ENCODE results near the gene OR52D1.

Gene OR52D1

DNA sequence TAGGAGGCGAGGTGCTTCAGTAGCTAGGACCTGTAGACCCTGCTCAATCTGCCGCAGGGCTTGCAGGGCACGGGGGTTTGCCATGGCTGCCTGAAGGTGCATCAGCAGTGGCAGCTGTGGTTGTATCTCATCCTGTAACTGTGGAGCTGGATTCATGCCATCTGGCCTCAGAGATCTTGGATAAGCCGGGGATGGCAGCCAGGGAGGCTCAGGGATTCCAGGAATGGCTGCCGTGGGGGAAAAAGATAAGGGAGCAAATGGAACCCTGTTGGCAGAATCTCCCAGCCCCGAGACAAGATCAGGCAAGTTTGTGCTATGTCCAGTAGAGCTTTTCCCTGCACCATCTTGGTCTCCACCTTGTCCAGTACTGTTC, 19.4 kb downstream of the OR52D1 start:
- Histone ChIP-seq H3K27me3 (ENCODE audit: insufficient read depth, low read length, poor library complexity, severe bottlenecking) (no peaks in the 10 kb centered on the region), H3K9me2 (replicated peaks; ENCODE audit: low read depth, low read length) (no peaks in the 10 kb centered on the region), H3K4me3 (ENCODE audit: low read length, poor library complexity, severe bottlenecking) (no peak overlapping the region), H3K9me3 (ENCODE audit: insufficient read depth, low read depth, low read length) (no peaks in the 10 kb centered on the region), H2AFZ (ENCODE audit: low read length) (no peak overlapping the region), H3K4me1 (ENCODE audit: insufficient read depth, low read length, poor library complexity, severe bottlenecking) (no peaks in the 10 kb centered on the region), H4K20me1 (ENCODE audit: insufficient read depth, low read length, poor library complexity, severe bottlenecking) (no peaks in the 10 kb centered on the region), H3K4me2 (ENCODE audit: low read depth, low read length, poor library complexity, severe bottlenecking) (no peak overlapping the region), H3F3A (ENCODE audit: low read depth) (no peaks in the 10 kb centered on the region), H3K79me2 (ENCODE audit: insufficient read depth, low read length) (no peaks in the 10 kb centered on the region), H3K9ac (ENCODE audit: low read depth, low read length, poor library complexity, severe bottlenecking) (no peak overlapping the region), H3K36me3 (ENCODE audit: insufficient read depth, low read length) (no peaks in the 10 kb centered on the region)
- TF ChIP-seq EZH2phosphoT487 (IDR thresholded peaks at IDR 0.05; ENCODE audit: borderline replicate concordance) (no peak), CTCF (conservative IDR thresholded peaks at IDR 0.05; ENCODE audit: low read length) (no peak)

GRCh38 chr11:5508605-5509004, 20.1 kb downstream of the OR52D1 start:
- TF ChIP-seq CTCF (conservative IDR thresholded peaks at IDR 0.05; ENCODE audit: low read length) (no peak), EZH2phosphoT487 (IDR thresholded peaks at IDR 0.05; ENCODE audit: borderline replicate concordance) (no peak)
- Histone ChIP-seq H3K4me3 (ENCODE audit: low read length, poor library complexity, severe bottlenecking) (no peak overlapping the region), H3K4me2 (ENCODE audit: low read depth, low read length, poor library complexity, severe bottlenecking) (no peak overlapping the region), H3K79me2 (ENCODE audit: insufficient read depth, low read length) (no peaks in the 10 kb centered on the region), H3K4me1 (ENCODE audit: insufficient read depth, low read length, poor library complexity, severe bottlenecking) (no peaks in the 10 kb centered on the region), H2AFZ (ENCODE audit: low read length) (no peak overlapping the region), H3K9me2 (replicated peaks; ENCODE audit: low read depth, low read length) (no peaks in the 10 kb centered on the region), H3K9me3 (ENCODE audit: insufficient read depth, low read depth, low read length) (no peaks in the 10 kb centered on the region), H4K20me1 (ENCODE audit: insufficient read depth, low read length, poor library complexity, severe bottlenecking) (no peaks in the 10 kb centered on the region), H3K36me3 (ENCODE audit: insufficient read depth, low read length) (no peaks in the 10 kb centered on the region), H3K9ac (ENCODE audit: low read depth, low read length, poor library complexity, severe bottlenecking) (no peak overlapping the region), H3K27me3 (ENCODE audit: insufficient read depth, low read length, poor library complexity, severe bottlenecking) (no peaks in the 10 kb centered on the region), H3F3A (ENCODE audit: low read depth) (no peaks in the 10 kb centered on the region)

DNA sequence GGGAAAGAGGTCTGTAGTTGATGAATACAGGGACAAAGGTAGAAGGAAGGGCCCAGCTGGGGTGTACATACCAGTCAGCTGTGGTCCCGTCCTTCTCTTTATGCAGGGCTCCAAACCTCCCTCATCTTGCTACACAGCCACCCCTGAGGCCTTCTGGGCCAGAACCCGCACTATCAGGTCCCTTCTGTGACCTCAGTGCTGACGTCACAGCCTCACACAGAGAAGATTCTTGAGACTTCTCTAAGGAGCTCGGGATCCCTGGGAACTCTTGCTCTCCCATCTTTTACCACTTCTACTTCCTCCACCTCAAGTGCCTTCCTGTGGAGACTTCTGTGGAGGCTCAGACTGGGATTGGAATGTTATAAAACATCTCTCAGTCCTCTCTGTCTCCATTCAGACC, 21.3 kb downstream of the OR52D1 start, which contains the start of gene UBQLN3:
UBQLN3 (minus strand) TSS at position 155 of the 400 bp plus-strand sequence. CDS start 399 bp downstream, outside the sequence.
- TF ChIP-seq CTCF (conservative IDR thresholded peaks at IDR 0.05; ENCODE audit: low read length) (no peak), EZH2phosphoT487 (IDR thresholded peaks at IDR 0.05; ENCODE audit: borderline replicate concordance) (no peak)
- no peaks in the 10 kb centered on the region for H4K20me1 ChIP-seq (ENCODE audit: insufficient read depth, low read length, poor library complexity, severe bottlenecking)
- H2AFZ ChIP-seq (ENCODE audit: low read length) = no peak within 1 kb of the TSS
- H3K79me2 ChIP-seq (ENCODE audit: insufficient read depth, low read length) = no peaks in the 10 kb centered on the region
- no peaks in the 10 kb centered on the region for H3F3A ChIP-seq (ENCODE audit: low read depth)
- H3K4me1 ChIP-seq (ENCODE audit: insufficient read depth, low read length, poor library complexity, severe bottlenecking) = no peaks in the 10 kb centered on the region
- H3K4me2 ChIP-seq (ENCODE audit: low read depth, low read length, poor library complexity, severe bottlenecking) = no peak within 1 kb of the TSS
- H3K4me3 ChIP-seq (ENCODE audit: low read length, poor library complexity, severe bottlenecking) = no peak within 1 kb of the TSS
- H3K36me3 ChIP-seq (ENCODE audit: insufficient read depth, low read length) = no peaks in the 10 kb centered on the region
- no peaks in the 10 kb centered on the region for H3K27me3 ChIP-seq (ENCODE audit: insufficient read depth, low read length, poor library complexity, severe bottlenecking)
- no peaks in the 10 kb centered on the region for H3K9me2 ChIP-seq (replicated peaks; ENCODE audit: low read depth, low read length)
- no peaks in the 10 kb centered on the region for H3K9me3 ChIP-seq (ENCODE audit: insufficient read depth, low read depth, low read length)
- no peak within 1 kb of the TSS for H3K9ac ChIP-seq (ENCODE audit: low read depth, low read length, poor library complexity, severe bottlenecking)
